ENCODE results near the gene CERS3.

The CERS3 gene

GRCh38 chr15:100372739-100373119 is 156.0 kb downstream of the CERS3 start:
- in situ Hi-C loops (cut with MboI; ENCODE audit: low sequenced_read_pairs, unreplicated experiment): no loop called here
- TF ChIP-seq, protein P1, sequence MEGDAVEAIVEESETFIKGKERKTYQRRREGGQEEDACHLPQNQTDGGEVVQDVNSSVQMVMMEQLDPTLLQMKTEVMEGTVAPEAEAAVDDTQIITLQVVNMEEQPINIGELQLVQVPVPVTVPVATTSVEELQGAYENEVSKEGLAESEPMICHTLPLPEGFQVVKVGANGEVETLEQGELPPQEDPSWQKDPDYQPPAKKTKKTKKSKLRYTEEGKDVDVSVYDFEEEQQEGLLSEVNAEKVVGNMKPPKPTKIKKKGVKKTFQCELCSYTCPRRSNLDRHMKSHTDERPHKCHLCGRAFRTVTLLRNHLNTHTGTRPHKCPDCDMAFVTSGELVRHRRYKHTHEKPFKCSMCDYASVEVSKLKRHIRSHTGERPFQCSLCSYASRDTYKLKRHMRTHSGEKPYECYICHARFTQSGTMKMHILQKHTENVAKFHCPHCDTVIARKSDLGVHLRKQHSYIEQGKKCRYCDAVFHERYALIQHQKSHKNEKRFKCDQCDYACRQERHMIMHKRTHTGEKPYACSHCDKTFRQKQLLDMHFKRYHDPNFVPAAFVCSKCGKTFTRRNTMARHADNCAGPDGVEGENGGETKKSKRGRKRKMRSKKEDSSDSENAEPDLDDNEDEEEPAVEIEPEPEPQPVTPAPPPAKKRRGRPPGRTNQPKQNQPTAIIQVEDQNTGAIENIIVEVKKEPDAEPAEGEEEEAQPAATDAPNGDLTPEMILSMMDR (IDR thresholded peaks at IDR 0.05; ENCODE audit: borderline replicate concordance, control extremely low read depth, extremely low read depth, insufficient read depth, missing control alignments): no peak
- DNase-seq (ENCODE audit: low spot score): no peak

DNA sequence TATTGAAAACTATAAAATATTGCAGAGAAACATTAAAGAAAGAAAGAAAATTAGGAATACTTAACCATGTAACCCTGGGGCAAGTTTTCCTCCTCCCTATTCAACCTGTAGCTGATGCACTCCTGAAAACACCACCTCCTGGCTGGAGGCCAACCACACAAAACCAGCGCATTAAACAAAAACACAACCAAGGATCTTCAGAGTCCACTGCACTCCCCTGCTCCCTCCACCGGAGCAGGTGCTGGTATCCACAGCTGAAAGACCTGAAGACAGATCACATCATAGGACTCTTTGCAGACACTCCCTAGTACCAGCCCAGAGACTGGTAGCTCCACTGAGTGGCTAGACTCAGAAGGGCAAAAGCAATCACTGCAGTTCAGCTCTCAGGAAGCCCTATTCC is 173.4 kb downstream of the CERS3 start:
- TF ChIP-seq, protein P1 (IDR thresholded peaks at IDR 0.05; ENCODE audit: borderline replicate concordance, control extremely low read depth, extremely low read depth, insufficient read depth, missing control alignments): no peak
- in situ Hi-C loops (cut with MboI; ENCODE audit: low sequenced_read_pairs, unreplicated experiment): no loop called here
- DNase-seq (ENCODE audit: low spot score): no peak

GRCh38 chr15:100353449-100353848 is 175.3 kb downstream of the CERS3 start:
- in situ Hi-C loops (cut with MboI; ENCODE audit: low sequenced_read_pairs, unreplicated experiment): no loop called here
- DNase-seq (ENCODE audit: low spot score): no peak
- TF ChIP-seq, protein P1 (IDR thresholded peaks at IDR 0.05; ENCODE audit: borderline replicate concordance, control extremely low read depth, extremely low read depth, insufficient read depth, missing control alignments): no peak

DNA sequence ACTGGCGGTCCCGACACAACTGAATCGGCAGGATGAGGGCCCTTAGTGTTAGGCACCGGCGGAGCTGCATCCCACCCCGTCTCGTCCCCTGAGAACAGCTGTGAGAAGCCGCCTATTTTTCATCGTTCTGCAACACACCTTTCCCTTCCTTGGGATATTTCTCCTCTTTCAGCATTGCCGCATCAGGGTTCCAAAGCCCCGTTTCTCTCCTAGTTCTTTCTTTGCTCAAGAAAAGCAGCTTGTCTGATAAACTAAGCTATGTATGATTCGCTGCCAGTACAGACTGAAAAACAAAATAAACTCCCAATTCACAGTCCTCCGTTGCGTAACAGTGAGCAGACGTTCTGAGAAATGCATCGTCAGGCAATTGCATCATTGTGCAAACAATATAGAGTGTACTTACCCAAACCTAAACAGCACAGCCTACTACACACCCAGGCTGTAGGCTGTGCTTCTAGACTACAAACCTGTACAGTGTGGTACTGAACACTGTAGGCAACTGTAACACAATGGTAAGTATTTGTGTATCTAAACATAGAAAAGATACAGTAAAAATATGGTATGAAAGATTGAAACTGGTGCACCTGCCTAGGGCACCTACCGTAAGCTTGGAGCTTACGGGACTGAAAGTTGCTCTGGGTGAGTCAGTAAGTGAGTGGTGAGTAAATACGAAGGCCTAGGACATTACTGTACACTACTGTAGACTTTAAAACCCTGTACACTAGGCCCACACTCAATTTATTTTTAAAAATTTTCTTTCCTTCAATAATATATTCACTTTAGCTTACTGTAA is 178.1 kb downstream of the CERS3 start:
- TF ChIP-seq, protein P1 (IDR thresholded peaks at IDR 0.05; ENCODE audit: borderline replicate concordance, control extremely low read depth, extremely low read depth, insufficient read depth, missing control alignments): no peak
- DNase-seq (ENCODE audit: low spot score): no peak
- in situ Hi-C loops (cut with MboI; ENCODE audit: low sequenced_read_pairs, unreplicated experiment): no loop called here

All from GM13976 (cell line).